ENCODE data around the gene ZNF584. TPM values are rescaled to one million over a fixed set of nuclear protein-coding genes. Genes with fewer than 3 reads are reported as not detected.

Gene ZNF584
- polyA plus RNA-seq, 10 donors, result 4.5 to 7.6 (median 5.7) TPM

DNA sequence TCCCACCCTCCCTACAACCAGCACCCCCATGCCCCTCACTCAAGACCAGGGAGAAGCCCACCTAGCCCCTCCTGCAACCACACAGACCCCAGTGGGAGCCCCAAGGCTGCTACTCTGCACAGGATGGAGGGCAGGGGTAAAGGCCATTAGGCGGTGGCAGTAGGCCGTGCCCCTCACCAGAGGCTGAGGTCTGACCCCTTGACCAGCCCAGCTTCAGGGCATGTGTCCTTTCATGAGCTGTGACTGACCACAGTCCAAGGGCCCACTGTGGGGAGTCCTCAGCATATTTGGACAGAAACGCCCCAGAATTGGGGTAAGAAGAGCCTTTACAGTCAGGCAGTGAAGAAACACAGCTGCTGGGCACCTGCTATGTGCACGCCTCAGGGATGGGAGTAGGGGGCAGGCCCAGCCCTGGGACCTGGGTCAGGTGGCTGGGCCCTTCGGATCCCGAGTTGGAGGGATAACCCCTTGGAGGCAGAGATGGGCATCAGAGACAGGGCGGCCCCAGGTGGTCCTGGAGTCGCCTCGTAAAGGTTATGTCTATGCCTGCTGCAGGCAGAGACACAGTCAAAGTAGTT is 23.0 kb upstream of the ZNF584 start:
- no peak for DNase-seq

DNA sequence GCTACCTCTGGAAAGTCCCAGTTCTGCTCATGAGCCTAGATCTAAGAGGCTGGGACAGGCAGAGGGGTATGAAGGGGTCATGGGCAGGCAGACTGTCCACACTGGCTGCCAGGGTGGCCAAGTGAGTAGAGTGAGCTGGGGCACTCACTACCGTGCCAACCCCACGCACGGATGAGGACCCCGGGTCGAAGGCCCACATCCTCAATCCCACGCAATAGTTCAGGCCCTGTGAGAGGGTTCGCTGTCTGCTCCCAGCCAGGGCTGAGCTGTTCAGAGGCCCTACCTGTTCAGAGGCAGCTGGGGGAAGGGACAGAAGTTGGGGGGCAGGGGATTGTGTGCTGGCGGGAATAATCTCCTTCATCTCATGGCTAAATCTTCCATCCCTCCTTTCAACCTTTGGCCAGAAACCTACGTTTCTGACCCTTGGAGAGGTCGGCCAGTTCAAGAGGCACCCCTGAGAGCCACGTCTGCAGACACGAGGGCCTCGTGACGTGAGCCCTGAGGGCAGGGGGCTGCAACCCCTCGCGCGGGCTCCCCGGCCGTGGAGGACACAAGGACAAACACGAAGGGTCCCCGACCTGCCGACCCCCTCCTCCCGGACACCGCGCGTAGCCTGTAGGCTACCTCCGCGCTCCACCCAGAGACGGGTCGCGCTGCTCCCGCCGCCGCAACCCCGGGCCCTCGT is 22.4 kb upstream of the ZNF584 start:
- peak in 1 of 3 donors; percentile 60 for DNase-seq

- peak; percentile 99 for DNase-seq
These were observed 21.7 kb upstream of the ZNF584 start, which contains the start of gene RPS5 for GRCh38 chr19:58386576-58387337. RPS5 (plus strand) TSS chr19:58387269; CDS start chr19:58388138, 869 bp downstream.

GRCh38 chr19:58387338-58388174 is 20.9 kb upstream of the ZNF584 start:
- no peak for DNase-seq

- DNase-seq, result no peak
These were observed 20.3 kb upstream of the ZNF584 start for GRCh38 chr19:58388175-58388526.

- DNase-seq, result no peak
These were observed 15.3 kb upstream of the ZNF584 start for GRCh38 chr19:58392945-58393724.

GRCh38 chr19:58393725-58394033 is 14.8 kb upstream of the ZNF584 start:
- no peak for DNase-seq

- DNase-seq, result no peak
These were observed 13.6 kb upstream of the ZNF584 start for GRCh38 chr19:58394821-58395219.

- DNase-seq, result peak in 1 of 3 donors; percentile 14
These were observed 13.1 kb upstream of the ZNF584 start, which contains the start of gene RNF225 for GRCh38 chr19:58395220-58395978. RNF225 (plus strand) TSS chr19:58395656; CDS start chr19:58396090, 434 bp downstream.

DNA sequence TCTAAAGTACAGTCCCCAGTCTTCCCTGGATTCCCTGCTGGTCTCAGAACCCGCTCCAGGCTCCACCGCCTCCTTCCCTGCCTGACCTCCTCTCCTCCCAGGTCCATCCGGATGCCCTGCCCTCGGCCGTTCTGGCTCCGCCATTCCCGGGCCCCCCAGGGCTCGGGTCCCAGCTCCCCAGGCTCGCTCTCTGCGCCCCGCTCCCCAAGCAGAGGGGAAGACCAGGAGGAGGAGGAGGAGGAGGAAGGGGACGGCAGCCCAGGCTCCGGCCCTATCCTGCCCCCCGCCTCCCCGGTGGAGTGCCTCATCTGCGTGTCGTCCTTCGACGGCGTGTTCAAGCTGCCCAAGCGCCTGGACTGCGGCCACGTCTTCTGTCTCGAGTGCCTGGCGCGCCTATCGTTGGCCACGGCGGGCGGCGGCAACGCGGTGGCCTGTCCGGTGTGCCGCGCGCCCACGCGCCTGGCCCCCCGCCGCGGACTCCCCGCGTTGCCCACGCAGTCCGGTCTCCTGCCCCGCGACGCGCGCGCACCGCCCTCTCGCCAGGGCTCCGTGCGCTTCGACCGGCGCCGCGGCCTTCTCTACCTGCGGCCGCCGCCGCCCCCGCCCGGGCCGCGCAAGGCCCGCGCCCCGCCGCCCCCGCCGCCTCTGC is 12.3 kb upstream of the ZNF584 start:
- DNase-seq, result peak in 1 of 3 donors; percentile 32

- no peak for DNase-seq
These were observed 11.5 kb upstream of the ZNF584 start for GRCh38 chr19:58396691-58397532.

DNA sequence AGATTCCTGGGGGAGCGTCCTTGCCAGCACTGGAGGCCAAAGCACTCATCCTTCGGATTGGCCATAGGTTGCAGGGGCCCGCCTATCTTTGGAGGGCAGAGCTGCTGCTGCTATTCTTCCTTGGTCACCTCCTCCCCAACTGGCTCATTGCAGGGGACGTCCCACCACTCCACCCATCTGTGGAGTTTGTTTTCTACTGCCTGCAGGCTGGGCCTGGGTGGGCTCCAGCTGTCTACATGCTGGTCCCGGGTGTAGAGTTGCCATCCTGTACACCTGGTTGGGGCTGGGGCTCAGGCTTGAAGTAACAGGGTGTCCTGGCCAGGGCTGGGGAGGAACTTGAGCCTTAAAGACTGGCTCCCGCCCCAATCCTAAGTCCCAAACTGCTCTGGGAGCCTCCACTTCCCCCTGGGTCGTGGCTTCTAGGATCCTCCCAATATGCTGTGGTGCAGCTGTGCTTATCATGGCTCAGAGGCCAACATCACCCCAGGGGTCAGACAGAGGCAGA is 10.9 kb upstream of the ZNF584 start:
- DNase-seq, result peak in 1 of 3 donors; percentile 5

DNA sequence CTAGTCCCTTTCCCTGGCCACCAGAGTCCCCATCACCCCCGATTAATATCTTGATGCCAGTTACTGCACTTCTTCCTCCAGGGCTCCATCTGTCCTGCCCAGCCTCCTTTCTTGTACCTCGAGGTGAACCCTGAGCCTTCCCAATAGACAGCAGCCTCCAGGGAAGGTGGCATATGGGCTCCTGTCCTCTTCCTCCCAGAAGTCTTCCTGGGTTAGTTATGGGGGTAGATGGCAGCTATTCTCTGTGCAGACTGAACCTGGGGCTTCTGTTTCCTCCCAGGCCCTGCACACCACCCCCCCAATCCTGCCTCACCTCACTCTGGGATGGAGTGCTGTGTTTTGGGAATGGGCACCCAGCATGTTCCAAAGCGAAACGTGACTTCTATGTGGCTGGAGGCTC is 10.4 kb upstream of the ZNF584 start:
- DNase-seq, result no peak

DNA sequence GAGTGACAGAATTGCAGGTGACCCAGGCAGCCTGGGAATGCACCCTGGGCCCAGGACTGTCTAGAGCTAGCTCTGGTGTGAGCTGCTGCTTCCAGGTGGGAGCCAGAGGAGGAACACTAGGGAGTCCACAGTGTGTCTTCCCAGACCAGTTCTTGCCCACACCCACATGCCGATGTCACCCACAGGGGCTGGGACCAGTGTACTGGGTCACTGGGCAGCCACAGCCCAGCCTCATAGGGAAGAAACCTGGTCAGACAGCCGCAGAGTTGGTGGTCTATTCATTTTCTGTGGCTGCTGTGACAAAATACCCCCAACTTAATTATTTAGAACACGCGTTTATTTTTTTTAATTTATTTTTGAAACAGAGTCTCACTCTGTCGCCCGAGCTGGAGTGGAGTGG is 9.9 kb upstream of the ZNF584 start:
- DNase-seq, result no peak

DNA sequence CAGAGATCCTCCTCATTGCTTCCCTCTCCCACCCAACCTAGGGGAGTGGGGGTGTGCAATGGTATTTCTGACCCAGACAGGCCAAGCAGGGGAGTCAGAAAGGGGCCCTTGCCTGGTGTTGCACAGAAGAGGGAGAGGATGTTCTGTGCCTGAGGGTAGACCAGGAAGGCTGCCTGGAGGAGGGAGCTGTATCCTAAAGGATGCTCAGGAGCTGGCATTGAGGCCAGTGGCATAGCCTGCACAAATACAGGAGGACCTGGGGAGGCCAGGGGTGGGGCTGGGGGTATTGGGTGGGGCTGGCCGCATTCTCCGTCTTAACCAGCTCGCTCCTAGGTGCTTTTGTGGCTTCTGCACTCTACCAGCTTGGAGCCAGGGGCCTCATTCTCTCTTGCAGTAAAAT is 8.5 kb upstream of the ZNF584 start:
- DNase-seq, result no peak

DNA sequence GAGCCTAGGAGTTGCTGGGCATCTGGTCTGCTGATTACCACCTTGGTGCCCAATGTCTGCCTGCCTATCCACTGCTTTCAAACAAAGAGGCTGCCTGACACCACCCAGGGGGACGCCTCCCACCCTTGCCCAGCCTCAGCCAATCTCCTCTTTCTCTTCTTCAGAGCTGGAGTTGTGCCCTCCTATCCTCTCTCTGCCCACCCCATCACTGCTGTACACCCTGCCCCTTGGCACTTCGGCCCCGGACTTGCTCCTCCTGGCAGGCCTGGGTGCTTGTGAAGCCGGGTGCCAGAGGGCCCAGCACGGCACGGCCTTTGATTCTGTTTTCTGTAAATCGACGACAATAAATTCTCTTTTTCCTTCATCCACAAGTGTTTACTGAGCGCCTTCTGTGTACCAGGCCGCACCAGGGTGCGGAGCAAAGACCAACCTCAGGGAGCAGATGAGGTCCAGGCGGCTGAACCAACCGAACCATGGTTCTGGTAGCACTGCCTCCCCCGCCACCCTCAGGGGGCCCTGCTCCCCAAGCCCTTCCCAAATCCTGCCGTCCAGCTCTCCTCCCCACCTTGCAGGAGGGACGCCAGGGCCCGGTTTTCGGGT is 8.0 kb upstream of the ZNF584 start:
- no peak for DNase-seq

GRCh38 chr19:58400916-58401839 is 7.3 kb upstream of the ZNF584 start:
- peak; percentile 99 to 100 (median 99) for DNase-seq
